ENCODE data around the gene DYNLT4. TPM values are rescaled to one million over a fixed set of nuclear protein-coding genes. Genes with fewer than 3 reads are reported as not detected.
A peak's percentile ranks its signal among the peaks of the same experiment; 100 is the strongest.

Gene DYNLT4
- total and polyA plus RNA-seq, 2 of the 13 experiments (the other 11 are each of a cell fraction or from before 2014, with no cell fraction given), result 0.77 TPM; not detected in 1

DNA sequence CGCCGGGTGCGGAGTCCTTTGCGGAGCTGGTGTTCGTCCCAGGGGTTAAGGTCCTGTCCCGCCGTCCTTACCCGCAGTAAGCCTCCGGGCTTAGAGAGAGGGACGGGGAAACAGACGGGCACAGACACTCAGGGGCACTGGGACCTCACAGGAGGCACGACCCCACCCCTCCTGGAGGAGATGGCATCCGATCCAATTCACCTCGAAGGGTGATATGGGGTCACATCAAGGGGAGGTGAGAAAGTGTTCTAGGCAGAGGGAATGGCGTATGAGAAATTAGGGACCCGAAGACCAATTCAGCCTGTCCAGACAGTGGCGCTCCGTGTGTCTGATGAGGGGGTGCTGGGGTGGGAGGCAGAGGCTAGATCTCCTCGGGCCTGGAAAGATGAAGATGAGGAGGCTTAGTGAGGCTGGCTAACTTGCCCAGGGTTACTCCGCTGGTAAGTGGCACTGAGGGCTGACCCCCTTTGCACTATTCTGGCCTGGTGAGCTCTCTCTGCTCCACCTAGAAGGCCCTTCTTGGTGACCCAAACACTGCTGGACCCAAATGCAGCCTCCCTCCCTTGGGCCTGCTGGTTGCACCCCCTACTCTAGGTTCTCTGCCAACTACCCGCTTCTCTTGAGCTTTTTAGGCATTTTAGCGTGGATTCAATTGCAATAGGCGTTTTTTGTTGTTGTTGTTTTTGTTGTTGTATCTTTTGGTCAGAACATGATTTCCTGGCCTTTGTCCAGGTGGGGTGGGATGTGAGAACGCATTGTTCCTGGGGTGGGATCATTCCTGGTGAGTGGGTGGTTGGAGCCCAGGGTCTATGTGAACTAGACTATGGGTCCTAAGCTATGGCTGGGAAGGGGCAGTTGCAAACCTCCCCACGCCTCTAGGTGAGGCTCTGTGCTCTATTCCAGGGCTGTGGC, 13.4 kb upstream of the DYNLT4 start (continued):
- TF ChIP-seq, protein P1, sequence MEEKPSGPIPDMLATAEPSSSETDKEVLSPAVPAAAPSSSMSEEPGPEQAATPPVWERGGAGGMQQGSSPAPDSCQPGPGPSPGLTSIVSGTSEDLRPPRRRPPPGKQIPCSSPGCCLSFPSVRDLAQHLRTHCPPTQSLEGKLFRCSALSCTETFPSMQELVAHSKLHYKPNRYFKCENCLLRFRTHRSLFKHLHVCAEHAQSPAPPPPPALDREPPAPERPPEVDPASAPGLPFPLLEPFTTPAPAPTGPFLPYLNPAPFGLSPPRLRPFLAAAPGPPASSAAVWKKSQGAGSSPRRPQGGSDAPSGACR (CRISPR knock-in tag; IDR thresholded peaks at IDR 0.05), result no peak
- TF ChIP-seq, protein P2, sequence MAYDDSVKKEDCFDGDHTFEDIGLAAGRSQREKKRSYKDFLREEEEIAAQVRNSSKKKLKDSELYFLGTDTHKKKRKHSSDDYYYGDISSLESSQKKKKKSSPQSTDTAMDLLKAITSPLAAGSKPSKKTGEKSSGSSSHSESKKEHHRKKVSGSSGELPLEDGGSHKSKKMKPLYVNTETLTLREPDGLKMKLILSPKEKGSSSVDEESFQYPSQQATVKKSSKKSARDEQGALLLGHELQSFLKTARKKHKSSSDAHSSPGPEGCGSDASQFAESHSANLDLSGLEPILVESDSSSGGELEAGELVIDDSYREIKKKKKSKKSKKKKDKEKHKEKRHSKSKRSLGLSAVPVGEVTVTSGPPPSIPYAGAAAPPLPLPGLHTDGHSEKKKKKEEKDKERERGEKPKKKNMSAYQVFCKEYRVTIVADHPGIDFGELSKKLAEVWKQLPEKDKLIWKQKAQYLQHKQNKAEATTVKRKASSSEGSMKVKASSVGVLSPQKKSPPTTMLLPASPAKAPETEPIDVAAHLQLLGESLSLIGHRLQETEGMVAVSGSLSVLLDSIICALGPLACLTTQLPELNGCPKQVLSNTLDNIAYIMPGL (CRISPR knock-in tag; IDR thresholded peaks at IDR 0.05; ENCODE audit: borderline replicate concordance in 1 of 2, low read depth in 1 of 2), result peak in 1 of 2 experiments; percentile 18; a peak in 1 of 4 replicates
- TF ChIP-seq ZNF143 (CRISPR knock-in tag; IDR thresholded peaks at IDR 0.05) (peak; percentile 8; the same call in 1 of the 2 replicates), ZNF746 (CRISPR knock-in tag; IDR thresholded peaks at IDR 0.05) (no peak), MIER3 (CRISPR knock-in tag; IDR thresholded peaks at IDR 0.05; ENCODE audit: borderline replicate concordance) (peak; percentile 3; the same call in 1 of the 2 replicates), NFKBIZ (CRISPR knock-in tag; IDR thresholded peaks at IDR 0.05) (no peak), TSC22D2 (CRISPR knock-in tag; IDR thresholded peaks at IDR 0.05; ENCODE audit: borderline replicate concordance) (0 out of 2 replicates have a peak, but pooled peaks have one; percentile 19), ZNF598 (CRISPR knock-in tag; IDR thresholded peaks at IDR 0.05; ENCODE audit: borderline replicate concordance) (0 out of 2 replicates have a peak, but pooled peaks have one; percentile 31), AGO2 (optimal IDR thresholded peaks at IDR 0.05; ENCODE audit: low read depth, low read length) (peak; percentile 67), ZNF724P (CRISPR knock-in tag; IDR thresholded peaks at IDR 0.05; ENCODE audit: borderline replicate concordance) (0 out of 2 replicates have a peak, but pooled peaks have one; percentile 20), ZNF263 (CRISPR knock-in tag; IDR thresholded peaks at IDR 0.05) (peak; percentile 53; the same call in 1 of the 2 replicates), TEAD3 (CRISPR knock-in tag; optimal IDR thresholded peaks at IDR 0.05; ENCODE audit: borderline replicate concordance) (no peak), TCF12 (IDR thresholded peaks at IDR 0.05) (no peak), TCF12 (CRISPR knock-in tag; IDR thresholded peaks at IDR 0.05) (peak; percentile 48; the same call in 1 of the 2 replicates)
- TF ChIP-seq, protein P3, sequence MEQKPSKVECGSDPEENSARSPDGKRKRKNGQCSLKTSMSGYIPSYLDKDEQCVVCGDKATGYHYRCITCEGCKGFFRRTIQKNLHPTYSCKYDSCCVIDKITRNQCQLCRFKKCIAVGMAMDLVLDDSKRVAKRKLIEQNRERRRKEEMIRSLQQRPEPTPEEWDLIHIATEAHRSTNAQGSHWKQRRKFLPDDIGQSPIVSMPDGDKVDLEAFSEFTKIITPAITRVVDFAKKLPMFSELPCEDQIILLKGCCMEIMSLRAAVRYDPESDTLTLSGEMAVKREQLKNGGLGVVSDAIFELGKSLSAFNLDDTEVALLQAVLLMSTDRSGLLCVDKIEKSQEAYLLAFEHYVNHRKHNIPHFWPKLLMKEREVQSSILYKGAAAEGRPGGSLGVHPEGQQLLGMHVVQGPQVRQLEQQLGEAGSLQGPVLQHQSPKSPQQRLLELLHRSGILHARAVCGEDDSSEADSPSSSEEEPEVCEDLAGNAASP (CRISPR knock-in tag; IDR thresholded peaks at IDR 0.05; ENCODE audit: borderline replicate concordance), result 0 out of 2 replicates have a peak, but pooled peaks have one; percentile 4
- TF ChIP-seq, protein P4, sequence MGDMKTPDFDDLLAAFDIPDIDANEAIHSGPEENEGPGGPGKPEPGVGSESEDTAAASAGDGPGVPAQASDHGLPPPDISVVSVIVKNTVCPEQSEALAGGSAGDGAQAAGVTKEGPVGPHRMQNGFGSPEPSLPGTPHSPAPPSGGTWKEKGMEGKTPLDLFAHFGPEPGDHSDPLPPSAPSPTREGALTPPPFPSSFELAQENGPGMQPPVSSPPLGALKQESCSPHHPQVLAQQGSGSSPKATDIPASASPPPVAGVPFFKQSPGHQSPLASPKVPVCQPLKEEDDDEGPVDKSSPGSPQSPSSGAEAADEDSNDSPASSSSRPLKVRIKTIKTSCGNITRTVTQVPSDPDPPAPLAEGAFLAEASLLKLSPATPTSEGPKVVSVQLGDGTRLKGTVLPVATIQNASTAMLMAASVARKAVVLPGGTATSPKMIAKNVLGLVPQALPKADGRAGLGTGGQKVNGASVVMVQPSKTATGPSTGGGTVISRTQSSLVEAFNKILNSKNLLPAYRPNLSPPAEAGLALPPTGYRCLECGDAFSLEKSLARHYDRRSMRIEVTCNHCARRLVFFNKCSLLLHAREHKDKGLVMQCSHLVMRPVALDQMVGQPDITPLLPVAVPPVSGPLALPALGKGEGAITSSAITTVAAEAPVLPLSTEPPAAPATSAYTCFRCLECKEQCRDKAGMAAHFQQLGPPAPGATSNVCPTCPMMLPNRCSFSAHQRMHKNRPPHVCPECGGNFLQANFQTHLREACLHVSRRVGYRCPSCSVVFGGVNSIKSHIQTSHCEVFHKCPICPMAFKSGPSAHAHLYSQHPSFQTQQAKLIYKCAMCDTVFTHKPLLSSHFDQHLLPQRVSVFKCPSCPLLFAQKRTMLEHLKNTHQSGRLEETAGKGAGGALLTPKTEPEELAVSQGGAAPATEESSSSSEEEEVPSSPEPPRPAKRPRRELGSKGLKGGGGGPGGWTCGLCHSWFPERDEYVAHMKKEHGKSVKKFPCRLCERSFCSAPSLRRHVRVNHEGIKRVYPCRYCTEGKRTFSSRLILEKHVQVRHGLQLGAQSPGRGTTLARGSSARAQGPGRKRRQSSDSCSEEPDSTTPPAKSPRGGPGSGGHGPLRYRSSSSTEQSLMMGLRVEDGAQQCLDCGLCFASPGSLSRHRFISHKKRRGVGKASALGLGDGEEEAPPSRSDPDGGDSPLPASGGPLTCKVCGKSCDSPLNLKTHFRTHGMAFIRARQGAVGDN (CRISPR knock-in tag; IDR thresholded peaks at IDR 0.05), result peak; percentile 88
- TF ChIP-seq, protein P5, sequence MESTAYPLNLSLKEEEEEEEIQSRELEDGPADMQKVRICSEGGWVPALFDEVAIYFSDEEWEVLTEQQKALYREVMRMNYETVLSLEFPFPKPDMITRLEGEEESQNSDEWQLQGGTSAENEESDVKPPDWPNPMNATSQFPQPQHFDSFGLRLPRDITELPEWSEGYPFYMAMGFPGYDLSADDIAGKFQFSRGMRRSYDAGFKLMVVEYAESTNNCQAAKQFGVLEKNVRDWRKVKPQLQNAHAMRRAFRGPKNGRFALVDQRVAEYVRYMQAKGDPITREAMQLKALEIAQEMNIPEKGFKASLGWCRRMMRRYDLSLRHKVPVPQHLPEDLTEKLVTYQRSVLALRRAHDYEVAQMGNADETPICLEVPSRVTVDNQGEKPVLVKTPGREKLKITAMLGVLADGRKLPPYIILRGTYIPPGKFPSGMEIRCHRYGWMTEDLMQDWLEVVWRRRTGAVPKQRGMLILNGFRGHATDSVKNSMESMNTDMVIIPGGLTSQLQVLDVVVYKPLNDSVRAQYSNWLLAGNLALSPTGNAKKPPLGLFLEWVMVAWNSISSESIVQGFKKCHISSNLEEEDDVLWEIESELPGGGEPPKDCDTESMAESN (CRISPR knock-in tag; conservative IDR thresholded peaks at IDR 0.05), result 0 out of 2 replicates have a peak, but pooled peaks have one; percentile 4
